ENCODE measurements around the gene HIVEP3.

Gene HIVEP3

GRCh38 chr1:41884256-41885230 is 34.2 kb downstream of the HIVEP3 start:
- Histone ChIP-seq H3K27me3 (ENCODE audit: insufficient read depth, poor library complexity, severe bottlenecking) (no peaks in the 10 kb centered on the region), H3K27ac (replicated peaks) (no peak overlapping the region), H3K4me3 (replicated peaks; ENCODE audit: insufficient read depth, low read length) (no peak overlapping the region)
- TF ChIP-seq SPI1 (IDR thresholded peaks at IDR 0.05; ENCODE audit: borderline replicate concordance, low read depth) = no peak
- TF ChIP-seq POLR2AphosphoS5 (IDR thresholded peaks at IDR 0.05; ENCODE audit: low read depth) = no peak
- no peak for TF ChIP-seq REST (IDR thresholded peaks at IDR 0.05; ENCODE audit: insufficient replicate concordance, low read depth)
- TF ChIP-seq GABPA (IDR thresholded peaks at IDR 0.05; ENCODE audit: low read depth) = no peak
- TF ChIP-seq, protein P1, sequence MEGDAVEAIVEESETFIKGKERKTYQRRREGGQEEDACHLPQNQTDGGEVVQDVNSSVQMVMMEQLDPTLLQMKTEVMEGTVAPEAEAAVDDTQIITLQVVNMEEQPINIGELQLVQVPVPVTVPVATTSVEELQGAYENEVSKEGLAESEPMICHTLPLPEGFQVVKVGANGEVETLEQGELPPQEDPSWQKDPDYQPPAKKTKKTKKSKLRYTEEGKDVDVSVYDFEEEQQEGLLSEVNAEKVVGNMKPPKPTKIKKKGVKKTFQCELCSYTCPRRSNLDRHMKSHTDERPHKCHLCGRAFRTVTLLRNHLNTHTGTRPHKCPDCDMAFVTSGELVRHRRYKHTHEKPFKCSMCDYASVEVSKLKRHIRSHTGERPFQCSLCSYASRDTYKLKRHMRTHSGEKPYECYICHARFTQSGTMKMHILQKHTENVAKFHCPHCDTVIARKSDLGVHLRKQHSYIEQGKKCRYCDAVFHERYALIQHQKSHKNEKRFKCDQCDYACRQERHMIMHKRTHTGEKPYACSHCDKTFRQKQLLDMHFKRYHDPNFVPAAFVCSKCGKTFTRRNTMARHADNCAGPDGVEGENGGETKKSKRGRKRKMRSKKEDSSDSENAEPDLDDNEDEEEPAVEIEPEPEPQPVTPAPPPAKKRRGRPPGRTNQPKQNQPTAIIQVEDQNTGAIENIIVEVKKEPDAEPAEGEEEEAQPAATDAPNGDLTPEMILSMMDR (IDR thresholded peaks at IDR 0.05; ENCODE audit: insufficient read depth, low read length) = no peak
- DNase-seq (ENCODE audit: low read depth in 1 of 2, low spot score in 1 of 2) = no peak

DNA sequence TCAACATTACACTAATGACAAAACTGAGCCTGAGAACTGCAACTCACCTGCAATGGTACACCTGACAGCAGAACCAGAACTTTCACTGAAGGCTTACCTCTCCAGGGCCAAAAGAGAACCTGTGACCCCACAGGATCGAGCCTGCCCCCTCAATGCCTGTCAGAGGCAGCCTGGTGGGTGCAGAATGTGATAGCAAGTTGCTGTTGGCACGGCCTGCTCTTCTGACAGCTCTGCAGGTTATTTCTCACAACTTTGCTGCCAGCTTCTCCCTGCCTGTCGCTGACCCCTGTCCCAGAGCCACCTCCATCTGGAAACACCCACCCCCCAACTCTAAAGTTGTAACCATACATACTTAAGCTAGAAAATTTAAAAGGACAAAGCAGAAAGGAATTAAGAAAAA is 35.2 kb downstream of the HIVEP3 start:
- no peak overlapping the region for H3K4me3 ChIP-seq (replicated peaks; ENCODE audit: insufficient read depth, low read length)
- H3K27ac ChIP-seq (replicated peaks) = no peak overlapping the region
- H3K27me3 ChIP-seq (ENCODE audit: insufficient read depth, poor library complexity, severe bottlenecking) = no peaks in the 10 kb centered on the region
- no peak for DNase-seq (ENCODE audit: low read depth in 1 of 2, low spot score in 1 of 2)
- TF ChIP-seq SPI1 (IDR thresholded peaks at IDR 0.05; ENCODE audit: borderline replicate concordance, low read depth) (no peak), POLR2AphosphoS5 (IDR thresholded peaks at IDR 0.05; ENCODE audit: low read depth) (no peak), REST (IDR thresholded peaks at IDR 0.05; ENCODE audit: insufficient replicate concordance, low read depth) (no peak), GABPA (IDR thresholded peaks at IDR 0.05; ENCODE audit: low read depth) (no peak)
- TF ChIP-seq, protein P1 (IDR thresholded peaks at IDR 0.05; ENCODE audit: insufficient read depth, low read length) = no peak

GRCh38 chr1:41882486-41882885 is 36.2 kb downstream of the HIVEP3 start:
- TF ChIP-seq, protein P1 (IDR thresholded peaks at IDR 0.05; ENCODE audit: insufficient read depth, low read length) = no peak
- TF ChIP-seq REST (IDR thresholded peaks at IDR 0.05; ENCODE audit: insufficient replicate concordance, low read depth) = no peak
- TF ChIP-seq POLR2AphosphoS5 (IDR thresholded peaks at IDR 0.05; ENCODE audit: low read depth) = no peak
- TF ChIP-seq GABPA (IDR thresholded peaks at IDR 0.05; ENCODE audit: low read depth) = no peak
- TF ChIP-seq SPI1 (IDR thresholded peaks at IDR 0.05; ENCODE audit: borderline replicate concordance, low read depth) = no peak
- DNase-seq (ENCODE audit: low read depth in 1 of 2, low spot score in 1 of 2) = no peak
- Histone ChIP-seq H3K27me3 (ENCODE audit: insufficient read depth, poor library complexity, severe bottlenecking) (no peaks in the 10 kb centered on the region), H3K4me3 (replicated peaks; ENCODE audit: insufficient read depth, low read length) (no peak overlapping the region), H3K27ac (replicated peaks) (no peak overlapping the region)
